ENCODE measurements around the gene SHISAL1.

DNA sequence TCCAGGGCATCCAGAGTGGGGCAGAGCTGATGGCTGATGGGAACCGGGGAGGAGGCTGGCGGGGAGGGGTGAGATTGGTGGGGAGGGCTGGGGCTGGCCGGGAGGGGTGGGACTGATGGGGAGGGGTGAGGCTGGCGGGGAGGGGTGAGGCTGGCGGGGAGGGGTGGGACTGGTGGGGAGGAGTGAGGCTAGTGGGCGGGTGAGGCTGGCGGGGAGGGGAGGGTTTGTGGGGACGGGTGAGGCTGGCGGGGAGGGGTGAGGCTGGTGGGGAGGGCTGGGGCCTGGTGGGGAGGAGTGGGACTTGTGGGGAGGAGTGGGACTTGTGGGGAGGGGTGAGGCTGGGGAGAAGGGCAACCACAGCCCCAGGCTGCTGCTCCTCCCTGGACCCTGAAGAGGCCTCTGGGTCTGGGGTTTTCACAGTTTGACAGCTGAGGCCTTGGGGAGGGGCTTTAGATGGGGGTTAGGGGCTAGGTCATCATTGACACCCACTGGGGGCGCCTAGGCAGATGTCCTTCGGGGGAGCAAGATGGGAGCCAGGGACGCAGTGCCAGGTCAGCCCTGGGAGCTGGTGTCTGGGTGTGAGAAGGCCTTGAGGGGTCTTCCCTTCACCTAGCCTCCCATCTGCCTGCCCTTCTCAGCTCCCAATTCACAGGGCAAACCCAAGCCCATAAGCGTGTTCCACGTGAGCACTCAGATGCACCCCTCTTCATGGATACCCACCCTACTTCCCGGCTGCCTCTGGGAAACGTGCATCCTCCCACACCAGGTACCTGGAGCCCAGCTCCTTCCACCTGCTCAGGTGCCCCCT, 105.4 kb downstream of the SHISAL1 start:
- TF ChIP-seq PML (IDR thresholded peaks at IDR 0.05; ENCODE audit: low read length) (no peak), CTCF (IDR thresholded peaks at IDR 0.05 in 2 of 3, conservative IDR thresholded peaks at IDR 0.05 in 1 of 3; ENCODE audit: control insufficient read depth in 2 of 3, extremely low read depth in 1 of 3, insufficient read depth in 1 of 3, low read depth in 3 of 3, low read length in 3 of 3) (no peak), ETV6 (conservative IDR thresholded peaks at IDR 0.05 in 1 of 2, IDR thresholded peaks at IDR 0.05 in 1 of 2; ENCODE audit: borderline replicate concordance in 1 of 2, low read depth in 1 of 2) (no peak), REST (IDR thresholded peaks at IDR 0.05; ENCODE audit: low read depth, low read length) (no peak)
- TF ChIP-seq, protein P1, sequence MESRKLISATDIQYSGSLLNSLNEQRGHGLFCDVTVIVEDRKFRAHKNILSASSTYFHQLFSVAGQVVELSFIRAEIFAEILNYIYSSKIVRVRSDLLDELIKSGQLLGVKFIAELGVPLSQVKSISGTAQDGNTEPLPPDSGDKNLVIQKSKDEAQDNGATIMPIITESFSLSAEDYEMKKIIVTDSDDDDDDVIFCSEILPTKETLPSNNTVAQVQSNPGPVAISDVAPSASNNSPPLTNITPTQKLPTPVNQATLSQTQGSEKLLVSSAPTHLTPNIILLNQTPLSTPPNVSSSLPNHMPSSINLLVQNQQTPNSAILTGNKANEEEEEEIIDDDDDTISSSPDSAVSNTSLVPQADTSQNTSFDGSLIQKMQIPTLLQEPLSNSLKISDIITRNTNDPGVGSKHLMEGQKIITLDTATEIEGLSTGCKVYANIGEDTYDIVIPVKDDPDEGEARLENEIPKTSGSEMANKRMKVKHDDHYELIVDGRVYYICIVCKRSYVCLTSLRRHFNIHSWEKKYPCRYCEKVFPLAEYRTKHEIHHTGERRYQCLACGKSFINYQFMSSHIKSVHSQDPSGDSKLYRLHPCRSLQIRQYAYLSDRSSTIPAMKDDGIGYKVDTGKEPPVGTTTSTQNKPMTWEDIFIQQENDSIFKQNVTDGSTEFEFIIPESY (IDR thresholded peaks at IDR 0.05) = no peak

Data from GM12878 (cell line).